ENCODE results near the gene CLCN7.

CLCN7 gene

DNA sequence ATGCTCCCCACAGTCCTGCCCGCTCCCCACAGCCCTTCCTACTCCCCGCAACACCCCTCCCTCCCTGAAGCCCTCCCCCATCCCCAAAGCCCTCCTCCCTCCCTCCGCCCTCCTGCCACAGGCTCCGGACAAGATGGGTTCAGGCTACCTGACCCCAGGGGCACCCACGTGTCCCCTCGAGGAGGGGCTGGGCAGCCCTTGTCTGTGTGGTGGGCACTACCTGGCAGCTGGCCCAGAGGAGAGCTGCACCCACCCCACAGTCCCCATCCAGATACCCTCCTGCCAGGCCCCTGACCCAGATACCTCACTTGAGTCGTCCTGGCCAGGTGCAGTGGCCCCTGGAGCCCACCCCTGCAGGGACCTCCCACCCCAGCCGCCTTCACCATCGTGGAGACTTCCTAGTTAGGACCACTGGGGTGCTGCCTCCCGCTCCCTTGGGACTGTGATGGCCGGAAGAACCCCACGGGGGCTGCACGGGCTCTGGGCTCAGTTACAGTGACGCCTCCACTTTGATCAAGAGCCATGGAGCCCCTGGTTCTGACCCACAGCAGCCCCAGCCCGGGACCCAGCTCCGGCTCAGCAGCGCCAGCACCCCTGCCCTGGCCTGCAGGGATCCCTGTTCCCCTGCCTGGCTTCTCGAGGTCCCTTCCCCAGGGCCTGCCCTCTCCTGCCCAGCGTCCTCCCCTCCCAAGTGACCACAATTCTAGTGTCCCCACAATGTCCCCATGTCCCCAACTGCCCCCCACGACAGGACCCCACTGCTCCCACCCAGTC is 43.1 kb downstream of the CLCN7 start:
- DNase-seq (ENCODE audit: low spot score) (no peak), FAIRE-seq (no peak)

DNA sequence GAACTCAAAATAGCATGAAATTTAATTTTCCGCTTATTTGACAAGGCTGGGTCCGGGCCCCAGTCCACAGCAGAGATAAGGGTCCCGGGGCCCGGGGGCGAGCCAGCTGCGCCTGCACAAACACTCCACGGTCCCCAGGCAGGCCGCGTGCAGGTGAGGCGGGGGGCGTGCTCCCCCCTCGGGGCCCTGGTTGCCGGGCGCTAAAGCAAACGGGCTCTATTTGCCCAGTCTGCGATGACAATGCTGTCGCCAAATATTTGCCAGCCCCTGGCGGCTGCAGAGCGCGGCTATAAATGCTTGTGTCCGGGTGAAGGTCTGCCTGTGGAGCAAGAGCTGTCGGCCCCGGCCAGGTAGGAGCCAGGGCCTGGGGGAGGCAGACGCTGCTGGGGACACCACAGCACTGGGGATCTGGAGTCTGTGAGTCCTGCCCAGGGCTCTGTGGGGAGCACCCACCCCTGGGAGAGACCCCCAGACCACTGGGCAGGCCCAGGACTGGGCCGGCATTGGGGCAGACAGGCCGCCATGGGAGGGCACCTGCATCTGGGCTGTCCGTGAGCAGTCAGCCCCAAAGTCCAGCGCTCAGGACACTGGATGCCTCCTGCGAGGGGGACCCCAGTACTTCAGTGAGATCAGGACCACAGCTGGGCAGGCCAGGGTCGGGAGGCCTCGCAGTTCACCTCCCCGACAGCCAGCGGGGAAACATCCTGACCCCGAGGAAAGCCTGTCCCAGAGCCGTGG is 43.9 kb downstream of the CLCN7 start, which contains the start of gene PERCC1:
TSS of gene PERCC1 (plus strand) at position 320 of the 738 bp plus-strand sequence. CDS start 1,516 bp downstream, outside the sequence.
- DNase-seq (ENCODE audit: low spot score) (no peak), FAIRE-seq (no peak)

DNA sequence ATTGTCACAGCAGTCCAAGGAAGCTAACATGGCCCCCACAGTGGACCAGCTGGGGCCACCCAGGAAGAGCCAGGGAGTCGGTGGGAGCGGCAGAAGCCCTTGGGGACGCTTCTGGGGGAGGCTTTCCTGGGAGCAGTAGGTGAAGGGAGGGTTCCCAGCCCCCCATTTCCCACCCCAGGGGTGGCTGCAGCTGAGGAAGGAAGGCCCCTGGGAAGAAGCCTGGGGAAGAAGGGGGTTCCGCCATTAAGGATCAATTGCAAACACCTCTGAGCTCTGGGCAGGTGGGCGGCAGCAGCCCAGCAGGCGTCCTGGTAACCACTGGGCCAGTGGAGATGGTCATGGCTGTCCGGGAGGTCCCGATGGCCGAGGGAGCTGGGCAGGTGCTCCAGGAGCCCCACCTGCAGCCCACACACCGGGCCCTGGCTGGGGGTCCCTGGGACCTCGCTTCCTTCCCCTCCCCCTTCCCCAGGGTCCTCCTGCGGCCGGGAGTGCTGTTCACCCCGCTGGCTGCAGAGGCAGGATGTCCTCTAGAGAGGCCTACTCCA is 44.5 kb downstream of the CLCN7 start:
- no peak for DNase-seq (ENCODE audit: low spot score)
- FAIRE-seq, result no peak

DNA sequence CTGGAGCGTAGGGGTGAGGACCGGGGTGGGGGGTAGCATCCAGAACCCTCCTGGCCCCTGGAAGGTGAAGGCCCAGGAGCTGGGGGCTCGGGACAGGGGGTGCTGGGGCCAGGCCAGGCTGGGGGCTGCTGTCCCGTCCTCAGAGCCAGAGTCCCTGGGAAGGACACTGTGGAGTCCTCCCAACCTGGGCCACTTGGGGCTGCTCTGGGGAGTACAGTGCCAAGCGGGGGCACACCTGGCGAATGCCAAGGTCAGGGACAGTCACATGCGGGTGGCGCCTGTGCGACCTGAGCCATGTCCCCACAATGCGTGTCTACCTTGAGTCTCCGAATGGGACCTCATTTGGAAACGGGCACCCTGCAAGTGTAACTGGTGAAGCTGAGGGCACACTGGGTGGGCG is 45.2 kb downstream of the CLCN7 start:
- DNase-seq (ENCODE audit: low spot score) (no peak), FAIRE-seq (no peak)

DNA sequence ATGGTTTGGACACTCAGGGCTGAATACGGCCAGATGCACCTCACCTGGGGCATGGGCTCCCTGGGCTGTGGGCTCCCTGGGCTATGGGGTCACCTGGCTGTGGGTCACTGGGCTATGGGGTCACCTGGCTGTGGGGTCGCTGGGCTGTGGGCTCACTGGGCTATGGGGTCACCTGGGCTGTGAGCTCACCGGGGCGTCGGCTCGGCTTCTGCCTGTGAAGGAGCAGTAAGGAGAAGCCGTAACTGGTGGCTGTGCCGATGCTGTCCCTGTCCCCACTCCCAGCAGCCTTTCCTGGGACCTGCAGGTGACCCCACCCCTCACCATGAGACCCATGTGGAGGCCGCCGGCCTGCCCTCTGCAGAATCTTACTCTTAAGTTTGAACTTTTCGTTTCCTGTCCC is 45.8 kb downstream of the CLCN7 start:
- FAIRE-seq (no peak), DNase-seq (ENCODE audit: low spot score) (no peak)

DNA sequence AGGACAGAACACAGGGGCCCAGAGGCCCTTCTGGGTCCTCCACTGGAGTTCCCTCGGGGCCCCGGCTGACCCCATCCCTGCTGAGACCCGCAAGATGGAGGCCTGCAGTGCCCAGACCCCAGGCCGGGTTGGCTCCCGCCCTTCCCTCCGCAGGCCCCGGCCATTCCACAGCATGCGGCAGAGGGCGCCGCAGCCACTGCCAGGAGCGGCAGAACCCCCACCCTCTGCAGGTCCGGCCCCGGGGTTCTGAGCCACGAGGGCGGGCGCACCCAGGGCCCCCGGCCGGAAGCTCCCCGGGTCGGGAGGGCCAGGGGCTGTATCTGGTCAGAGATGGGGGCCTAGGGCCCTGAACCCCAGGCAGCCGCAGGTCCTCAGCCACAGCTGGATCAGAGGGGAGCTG is 46.3 kb downstream of the CLCN7 start:
- DNase-seq (ENCODE audit: low spot score), result no peak
- no peak for FAIRE-seq

DNA sequence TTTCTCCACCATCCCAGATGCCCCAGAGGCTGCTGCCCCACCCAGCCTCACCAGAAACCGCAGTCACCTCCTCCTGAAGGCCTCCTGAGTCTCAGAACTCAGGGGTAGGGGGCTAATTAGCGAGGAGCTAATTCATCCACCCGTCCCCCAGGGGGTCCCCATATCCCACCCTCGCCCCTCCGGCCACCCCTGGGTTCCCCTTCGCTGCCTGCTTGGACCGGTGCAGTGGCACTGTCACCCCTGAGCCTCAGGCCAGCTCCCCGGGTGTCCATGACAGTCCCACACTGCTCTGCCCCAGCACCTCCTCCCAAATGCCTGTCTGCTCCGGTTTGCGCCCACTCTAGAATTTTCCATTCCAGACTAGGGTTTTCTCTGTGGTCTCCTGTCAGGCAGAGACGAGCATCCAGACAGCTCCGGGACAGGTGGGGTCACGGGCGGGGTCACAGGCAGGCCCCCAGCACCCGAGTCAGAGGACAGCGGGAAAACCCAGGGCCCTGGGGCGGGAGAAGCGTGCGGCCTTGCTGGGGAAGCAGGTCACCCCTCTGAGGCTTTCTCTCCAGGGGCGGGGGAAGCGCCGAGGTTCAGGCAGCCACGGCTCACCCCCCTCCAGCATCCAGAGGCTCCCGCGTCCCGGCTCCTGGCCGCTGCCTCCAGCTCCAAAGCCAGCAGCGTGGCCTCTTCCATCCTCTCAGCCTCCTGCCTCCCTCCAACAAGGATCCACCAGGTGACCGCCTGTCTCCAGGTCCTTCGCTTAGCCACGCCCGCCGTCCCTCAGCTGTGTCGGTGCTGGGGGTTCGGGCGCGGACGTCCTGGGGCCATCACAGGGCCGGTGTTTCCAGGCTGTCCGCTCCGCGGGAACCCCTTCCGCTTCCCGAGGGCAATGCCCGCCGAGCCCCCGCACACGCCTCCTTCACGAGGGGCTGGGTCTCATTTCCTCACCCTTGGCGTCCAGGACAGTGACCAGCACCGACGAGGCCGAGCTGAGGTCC is 47.1 kb downstream of the CLCN7 start:
- FAIRE-seq (no peak), DNase-seq (ENCODE audit: low spot score) (no peak)

DNA sequence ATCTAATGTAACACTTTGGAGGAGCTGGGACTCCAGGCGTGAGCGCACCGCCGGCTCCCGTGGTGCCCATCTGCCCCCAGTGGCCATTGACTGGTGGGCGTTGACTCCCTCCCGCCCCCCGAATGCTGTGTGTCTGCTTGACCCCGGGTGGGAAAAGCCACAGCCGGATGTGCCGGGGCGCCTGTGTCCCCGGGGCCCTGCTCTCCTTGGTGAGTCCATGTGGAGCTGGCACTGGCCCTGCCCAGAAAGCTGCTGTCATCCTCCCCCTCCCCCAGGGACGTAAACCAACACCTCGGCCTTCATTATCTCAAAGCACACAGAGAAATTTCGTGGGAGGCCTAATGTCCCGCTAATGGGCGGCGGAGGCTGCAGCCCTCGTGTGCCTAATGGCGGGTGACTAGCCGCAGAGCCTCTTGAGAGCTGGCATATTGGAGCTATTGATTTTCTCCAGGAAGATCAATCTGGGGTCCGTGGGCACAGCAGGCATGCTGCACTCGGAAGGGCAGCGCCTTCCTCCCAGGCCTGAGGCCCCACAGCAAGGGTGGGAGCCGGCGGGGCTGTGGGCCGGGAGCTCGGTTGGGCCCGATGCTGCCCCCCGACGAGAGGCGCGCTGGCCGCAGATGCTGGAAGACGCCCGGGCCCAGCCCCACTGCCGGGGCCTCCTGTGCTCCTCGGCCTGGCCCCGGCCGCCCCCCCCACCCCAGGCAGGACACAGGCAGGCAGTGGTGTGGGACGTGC is 47.9 kb downstream of the CLCN7 start:
- FAIRE-seq (no peak), DNase-seq (ENCODE audit: low spot score) (no peak)

DNA sequence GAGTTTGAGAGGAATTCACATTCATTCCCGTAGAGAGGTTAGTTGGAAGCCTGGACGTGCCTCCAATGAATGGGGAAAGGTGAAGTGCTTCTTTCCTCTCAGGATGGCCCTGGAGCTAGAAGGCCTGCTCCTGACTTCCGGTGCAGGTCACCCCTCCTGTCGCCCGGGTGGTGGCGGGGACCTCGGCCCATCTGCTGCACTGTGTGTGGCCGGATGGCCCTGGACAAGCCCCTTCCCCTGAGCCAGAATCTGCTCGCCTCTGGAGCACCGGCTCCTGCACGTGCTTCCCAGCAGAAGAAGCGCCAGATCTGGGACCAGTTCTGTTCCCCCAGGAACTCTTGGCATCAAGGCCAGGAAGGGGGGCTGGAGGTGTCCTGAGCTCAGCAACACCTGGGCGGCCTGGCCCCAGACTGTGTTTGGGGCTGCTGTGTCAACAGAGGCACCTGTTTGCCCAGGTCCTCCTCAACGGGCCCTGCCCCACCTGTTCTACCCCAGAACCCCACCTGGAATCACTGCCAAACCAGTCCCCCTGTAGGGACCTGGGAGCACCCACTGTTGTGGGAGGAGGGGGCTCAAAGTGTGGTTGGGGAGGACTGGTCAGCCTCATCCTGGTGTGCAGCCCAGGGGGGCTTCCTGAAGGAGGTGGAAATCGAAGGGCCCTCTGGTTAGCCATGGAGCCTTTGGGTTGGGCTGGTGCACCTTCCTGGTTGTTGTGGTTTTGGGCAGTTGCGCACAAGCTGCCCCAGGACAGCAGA is 49.0 kb downstream of the CLCN7 start:
- no peak for FAIRE-seq

DNA sequence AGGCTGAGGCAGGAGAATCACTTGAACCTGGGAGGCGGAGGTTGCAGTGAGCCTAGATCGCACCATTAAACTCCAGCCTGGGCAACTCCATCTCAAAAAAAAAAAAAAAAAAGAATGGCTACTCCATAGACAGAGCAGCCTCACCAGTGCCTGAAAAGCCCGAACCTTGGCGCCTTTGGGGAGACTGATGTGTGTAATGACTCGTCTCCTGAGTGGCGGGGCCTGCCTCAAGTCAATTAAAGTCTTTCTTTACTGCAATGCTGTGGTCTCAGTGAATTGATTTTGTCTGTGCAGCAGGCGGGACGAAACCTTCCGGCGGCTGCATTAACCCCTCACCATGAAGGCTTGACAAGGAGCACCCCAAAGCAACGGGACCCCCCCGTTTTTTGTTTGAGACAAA is 50.8 kb downstream of the CLCN7 start:
- DNase-seq (ENCODE audit: low spot score) (no peak), FAIRE-seq (no peak)

More for the DNA sequence above, 49.0 kb downstream of the CLCN7 start:
- no peak for DNase-seq (ENCODE audit: low spot score)

DNA sequence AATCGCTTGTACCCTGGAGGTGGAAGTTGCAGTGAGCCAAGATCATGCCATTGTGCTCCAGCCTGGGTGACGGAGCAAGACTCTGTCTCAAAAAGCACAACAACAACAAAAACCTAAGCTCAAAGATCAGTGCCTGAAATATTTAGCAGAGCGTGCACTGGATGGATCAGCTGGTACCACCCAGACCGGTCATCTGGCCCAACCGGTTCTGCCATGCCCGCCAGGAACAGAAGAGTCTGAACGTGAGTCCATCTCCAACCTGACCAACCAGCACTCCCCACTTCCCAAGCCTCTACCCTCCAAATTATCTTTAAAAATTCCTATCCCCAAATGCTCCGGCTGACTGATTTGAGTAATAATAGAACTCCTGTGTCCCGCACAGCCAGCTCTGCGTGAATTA is 52.8 kb downstream of the CLCN7 start:
- no peak for DNase-seq (ENCODE audit: low spot score)
- no peak for FAIRE-seq

DNA sequence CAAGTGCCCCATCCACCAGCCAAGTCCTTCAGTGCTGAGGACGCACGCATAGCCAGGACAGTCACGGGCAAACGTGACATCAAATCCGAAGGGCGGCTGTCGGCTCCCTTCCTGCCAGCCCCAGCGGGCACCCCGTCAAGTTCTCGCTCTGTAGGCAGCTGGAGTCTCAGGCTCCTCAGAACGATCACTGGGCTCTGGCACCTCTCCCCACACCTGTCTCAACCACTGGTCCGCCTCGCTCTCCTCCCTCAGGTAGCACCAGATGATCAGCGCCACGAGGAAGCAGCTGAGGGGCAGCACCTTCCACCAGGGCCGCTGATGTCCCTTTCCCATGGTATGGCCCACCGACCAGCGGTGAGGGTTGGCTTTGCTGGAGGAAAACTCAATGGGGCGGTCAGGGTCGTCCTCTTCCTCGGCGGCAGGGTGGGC is 54.7 kb downstream of the CLCN7 start:
- FAIRE-seq, result no peak
- DNase-seq (ENCODE audit: low spot score), result no peak

DNA sequence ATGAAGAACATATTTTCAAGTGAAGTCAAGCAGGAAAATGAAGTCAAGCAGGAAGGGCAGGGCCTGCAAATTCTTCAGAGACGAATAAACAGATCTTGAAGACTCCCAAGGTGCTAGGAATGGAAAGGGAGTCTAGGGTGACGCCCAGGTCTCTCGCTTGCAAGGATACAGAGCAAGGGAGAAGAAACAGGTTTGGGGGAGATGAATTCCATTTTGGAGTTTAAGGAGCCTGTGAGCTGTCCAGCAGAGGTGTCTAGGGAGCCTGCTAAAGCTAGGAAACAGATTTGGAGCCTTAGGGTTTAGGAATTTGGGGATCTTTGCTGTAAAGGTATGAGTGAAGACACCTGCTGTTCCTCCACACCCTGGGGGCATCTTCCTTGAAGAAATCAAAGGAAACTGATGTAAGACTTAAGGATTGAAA is 58.3 kb downstream of the CLCN7 start:
- no peak for FAIRE-seq
- DNase-seq (ENCODE audit: low spot score), result no peak

DNA sequence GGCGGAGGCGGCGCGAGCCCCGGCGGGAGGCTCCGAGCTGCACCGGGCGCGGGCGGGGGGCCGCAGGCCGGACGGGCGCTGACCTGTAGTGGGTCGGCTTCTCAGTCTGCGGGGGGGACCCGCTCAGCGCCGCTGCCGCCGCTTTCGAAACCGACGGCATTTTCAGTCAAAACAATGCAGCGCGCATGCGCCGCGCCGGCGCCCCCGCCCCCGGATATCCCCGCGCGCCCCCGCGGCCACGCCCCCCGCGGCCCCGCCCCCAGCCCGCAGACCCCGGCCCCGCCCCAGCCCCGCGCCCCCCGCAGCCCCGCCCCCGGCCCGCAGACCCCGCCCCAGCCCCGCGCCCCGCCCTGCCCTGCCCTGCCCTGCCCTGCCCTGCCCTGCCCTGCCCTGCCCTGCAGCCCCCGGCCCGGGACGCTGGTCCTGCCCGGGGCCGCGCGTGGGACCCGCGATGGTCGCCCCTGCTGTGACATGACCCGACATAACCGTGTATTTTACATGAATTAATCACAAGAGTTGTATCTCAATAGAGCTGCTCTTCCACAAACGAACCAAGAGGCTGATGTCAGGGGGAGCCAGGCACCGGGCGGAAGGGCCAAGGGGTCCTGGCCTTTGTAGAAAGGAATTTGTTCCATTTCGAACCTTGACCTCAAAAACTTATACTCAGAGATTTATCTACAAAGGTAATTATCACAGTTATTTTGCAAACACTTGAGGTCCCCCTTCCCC is 60.1 kb downstream of the CLCN7 start, which contains the start of gene UNKL:
TSS of gene UNKL (minus strand) at position 173 of the 729 bp plus-strand sequence. CDS start at position 160, 13 bp downstream.
- DNase-seq (ENCODE audit: low spot score) (peak; percentile 94), FAIRE-seq (no peak)

DNA sequence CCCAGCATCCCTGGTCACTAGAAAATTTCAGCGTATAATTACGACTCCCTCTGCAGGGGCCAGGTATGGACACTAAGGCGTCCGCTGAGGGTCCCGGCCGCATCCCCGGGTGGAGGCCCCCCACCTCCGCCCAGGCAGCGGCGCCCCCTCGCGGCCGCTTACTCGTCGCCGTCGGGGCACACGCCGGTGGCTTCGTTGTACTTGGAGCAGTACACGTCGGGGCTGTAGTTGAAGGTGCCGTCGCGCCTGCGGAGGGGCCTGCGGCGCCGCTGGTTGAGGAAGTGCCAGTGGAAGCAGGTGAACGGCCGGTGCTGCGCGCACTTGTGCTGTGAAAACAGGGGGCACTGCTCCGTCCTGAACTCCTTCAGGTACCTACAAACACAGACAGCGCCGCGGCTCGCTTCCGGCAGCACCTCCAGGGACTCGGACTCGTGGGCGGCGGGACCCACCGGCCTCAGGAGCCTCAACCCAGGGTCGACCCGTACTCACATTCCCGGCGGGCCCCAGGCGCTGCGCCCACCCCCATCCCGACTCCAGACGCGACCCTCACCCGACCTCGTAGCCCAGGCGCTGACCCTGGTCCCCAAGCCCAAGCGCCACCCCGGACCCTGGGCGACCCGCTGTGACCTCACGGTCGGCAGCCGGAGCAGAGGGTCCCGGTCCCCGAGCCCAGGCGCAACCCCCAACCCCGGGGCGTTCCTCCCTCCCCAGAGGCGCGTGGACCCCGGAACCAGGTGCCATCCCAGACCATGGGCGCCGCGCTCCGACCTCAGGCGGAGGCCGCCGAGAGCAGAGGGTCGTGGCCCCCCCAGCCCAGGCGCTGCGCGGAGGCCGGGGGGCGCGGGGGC is 60.9 kb downstream of the CLCN7 start:
- FAIRE-seq, result no peak
- peak; percentile 81 for DNase-seq (ENCODE audit: low spot score)

DNA sequence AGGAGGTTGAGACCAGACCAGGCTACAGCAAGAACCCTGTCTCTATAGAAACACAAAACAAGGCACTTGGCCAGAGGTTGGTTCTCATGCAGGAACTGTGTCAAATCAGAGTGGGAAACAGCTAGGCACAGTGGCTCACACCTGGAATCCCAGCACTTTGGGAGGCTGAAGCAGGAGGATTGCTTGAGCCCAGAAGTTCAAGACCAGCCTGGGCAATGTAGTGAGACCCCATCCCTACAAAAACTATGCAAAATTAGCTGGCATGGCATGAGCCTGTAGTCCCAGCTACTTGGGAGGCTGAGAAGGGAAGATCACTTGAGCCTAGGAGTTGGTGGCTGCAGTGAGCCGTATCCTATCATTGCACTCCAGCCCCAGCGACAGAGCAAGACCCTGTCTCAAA is 62.0 kb downstream of the CLCN7 start:
- FAIRE-seq, result no peak
- DNase-seq (ENCODE audit: low spot score), result no peak

DNA sequence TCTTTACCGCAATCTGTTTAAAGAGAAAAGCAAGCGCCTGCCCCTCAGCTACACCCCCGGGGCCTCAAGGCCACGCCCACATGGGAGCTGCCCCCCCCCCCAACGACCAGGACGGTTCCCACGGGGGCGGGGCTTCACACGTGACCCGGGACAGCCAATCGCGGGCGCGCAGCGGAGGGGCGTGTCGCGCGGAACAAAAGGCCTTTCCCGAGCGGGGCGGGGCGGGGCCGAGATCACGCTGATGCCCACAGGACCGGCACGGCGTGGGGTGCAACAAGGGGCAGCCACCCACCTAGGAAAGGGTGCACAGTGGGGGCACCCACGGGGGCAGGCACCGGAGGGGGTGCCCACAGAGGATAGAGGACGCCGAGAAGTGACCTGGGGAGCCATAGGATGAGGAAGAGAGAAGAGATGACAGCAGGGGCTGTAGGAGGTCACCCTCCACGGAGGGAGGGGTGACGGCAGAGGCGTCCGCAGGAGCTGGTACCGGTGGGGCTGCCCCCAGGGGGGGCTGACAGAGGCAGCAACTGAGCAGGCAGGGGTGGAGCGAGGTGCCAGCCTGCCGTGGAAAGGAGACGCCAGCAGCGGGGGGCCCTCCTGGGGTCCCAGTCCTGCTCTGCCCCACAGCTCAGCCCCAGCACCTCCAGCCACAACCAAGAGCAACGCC is 66.5 kb downstream of the CLCN7 start:
- FAIRE-seq, result peak; percentile 83

More for the DNA sequence above, 66.5 kb downstream of the CLCN7 start:
- peak; percentile 96 for DNase-seq (ENCODE audit: low spot score)

All from urothelium cell line (cell line).